ENCODE measurements around the gene DMPK.

DMPK gene

DNA sequence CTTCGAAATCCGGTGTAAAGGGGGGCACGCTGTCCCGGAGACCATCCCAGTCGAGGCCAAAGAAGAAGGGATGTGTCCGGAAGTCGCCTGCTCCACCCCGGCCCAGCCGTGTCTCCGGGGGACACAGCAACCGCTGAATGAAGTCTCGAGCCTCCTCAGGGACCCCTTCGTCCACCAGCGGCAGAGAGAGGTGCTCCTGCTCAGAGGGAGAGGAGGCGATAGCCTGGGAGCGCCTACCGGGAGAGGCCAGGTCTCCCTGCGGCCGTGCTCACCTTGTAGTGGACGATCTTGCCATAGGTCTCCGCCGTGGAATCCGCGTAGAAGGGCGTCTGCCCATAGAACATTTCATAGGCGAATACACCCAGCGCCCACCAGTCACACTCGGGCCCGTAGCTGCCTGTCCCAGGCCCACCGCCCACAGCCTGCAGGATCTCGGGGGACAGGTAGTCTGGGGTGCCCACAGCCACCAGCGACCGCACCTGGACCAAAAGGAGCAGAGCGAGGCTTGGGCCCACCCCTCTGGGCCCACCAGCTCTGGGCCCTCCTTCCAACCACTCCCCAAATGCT lies 4.8 kb downstream of the DMPK start:
- Histone ChIP-seq H3K4me2 (ENCODE audit: low read length) (no peak overlapping the region), H3K27ac (ENCODE audit: low read depth, low read length) (no peak overlapping the region), H2BK120ac (ENCODE audit: insufficient read depth, low read length, poor library complexity) (no peak overlapping the region), H3K36me3 (ENCODE audit: control insufficient read depth in 1 of 2, insufficient read depth in 2 of 2, low read length in 2 of 2) (peaks cover 26 to 27% of the 10 kb centered on the region in 2 experiments), H3K14ac (ENCODE audit: low read length) (no peak overlapping the region), H2AK5ac (ENCODE audit: low read length) (no peak overlapping the region), H3K27me3 (ENCODE audit: insufficient read depth, low read length) (no peaks in the 10 kb centered on the region), H2AFZ (ENCODE audit: insufficient read depth, low read length, poor library complexity) (no peak overlapping the region), H3K79me1 (ENCODE audit: low read length) (peaks cover 2% of the 10 kb centered on the region), H2BK12ac (ENCODE audit: low read length) (no peak overlapping the region), H3K4ac (ENCODE audit: low read depth, low read length) (no peak overlapping the region), H3K79me2 (ENCODE audit: control insufficient read depth, insufficient read depth, low read length, poor library complexity) (no peaks in the 10 kb centered on the region), H2BK5ac (ENCODE audit: low read depth, low read length, poor library complexity) (no peak overlapping the region), H4K12ac (ENCODE audit: low read depth, low read length) (no peak overlapping the region), H3K9me3 (ENCODE audit: insufficient read depth, low read depth, low read length) (no peaks in the 10 kb centered on the region), H3K4me3 (ENCODE audit: low read depth, low read length) (no peak overlapping the region), H3K4me1 (ENCODE audit: control insufficient read depth in 1 of 2, insufficient read depth in 2 of 2, low read length in 2 of 2) (peaks cover 14 to 19% of the 10 kb centered on the region in 2 experiments), H3K18ac (ENCODE audit: low read length) (no peak overlapping the region), H4K91ac (ENCODE audit: low read depth, low read length) (no peak overlapping the region), H4K8ac (ENCODE audit: low read depth, low read length) (no peak overlapping the region), H3K9ac (ENCODE audit: low read length) (no peak overlapping the region), H3K23ac (ENCODE audit: low read length) (no peak overlapping the region)
- DNase-seq, result no peak
- WGBS (ENCODE audit: extremely low coverage, insufficient coverage, insufficient read length), result no CpG with 5 or more reads among the region's 34 CpGs

DNA sequence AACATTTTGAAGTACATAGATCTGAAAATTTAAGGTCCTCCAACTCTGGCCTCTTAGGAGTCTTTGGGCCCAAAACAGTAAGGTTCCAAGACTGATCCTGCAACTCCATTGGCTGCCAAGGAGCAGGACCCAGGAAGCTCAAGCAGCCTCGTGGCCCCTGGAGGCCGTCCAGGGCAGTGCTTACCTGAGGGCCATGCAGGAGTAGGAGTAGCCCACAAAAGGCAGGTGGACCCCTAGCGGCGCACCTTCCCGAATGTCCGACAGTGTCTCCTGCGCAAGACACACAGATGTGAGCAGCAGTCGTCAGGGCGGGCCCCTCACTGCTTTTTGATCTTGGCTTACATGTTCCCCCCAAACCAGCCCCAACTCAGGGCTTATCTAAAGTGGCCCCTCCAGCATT lies 7.5 kb downstream of the DMPK start:
- Histone ChIP-seq H3K79me2 (ENCODE audit: control insufficient read depth, insufficient read depth, low read length, poor library complexity) (peaks cover 2% of the 10 kb centered on the region), H3K18ac (ENCODE audit: low read length) (no peak overlapping the region), H2AK5ac (ENCODE audit: low read length) (no peak overlapping the region), H2AFZ (ENCODE audit: insufficient read depth, low read length, poor library complexity) (no peak overlapping the region), H3K4me3 (ENCODE audit: low read depth, low read length) (no peak overlapping the region), H3K79me1 (ENCODE audit: low read length) (peaks cover 5% of the 10 kb centered on the region), H3K9ac (ENCODE audit: low read length) (no peak overlapping the region), H2BK12ac (ENCODE audit: low read length) (no peak overlapping the region), H3K14ac (ENCODE audit: low read length) (no peak overlapping the region), H3K36me3 (ENCODE audit: control insufficient read depth in 1 of 2, insufficient read depth in 2 of 2, low read length in 2 of 2) (peaks cover 36 to 37% of the 10 kb centered on the region in 2 experiments), H2BK120ac (ENCODE audit: insufficient read depth, low read length, poor library complexity) (no peak overlapping the region), H3K4me2 (ENCODE audit: low read length) (no peak overlapping the region), H3K4me1 (ENCODE audit: control insufficient read depth in 1 of 2, insufficient read depth in 2 of 2, low read length in 2 of 2) (peaks cover 1 to 11% of the 10 kb centered on the region in 2 experiments), H3K27me3 (ENCODE audit: insufficient read depth, low read length) (no peaks in the 10 kb centered on the region), H3K4ac (ENCODE audit: low read depth, low read length) (no peak overlapping the region), H4K8ac (ENCODE audit: low read depth, low read length) (no peak overlapping the region), H3K9me3 (ENCODE audit: insufficient read depth, low read depth, low read length) (no peaks in the 10 kb centered on the region), H3K23ac (ENCODE audit: low read length) (no peak overlapping the region), H4K91ac (ENCODE audit: low read depth, low read length) (no peak overlapping the region), H3K27ac (ENCODE audit: low read depth, low read length) (no peak overlapping the region), H2BK5ac (ENCODE audit: low read depth, low read length, poor library complexity) (no peak overlapping the region), H4K12ac (ENCODE audit: low read depth, low read length) (no peak overlapping the region)
- WGBS (ENCODE audit: extremely low coverage, insufficient coverage, insufficient read length), result no CpG with 5 or more reads among the region's 9 CpGs
- DNase-seq, result peak; percentile 63 to 77

DNA sequence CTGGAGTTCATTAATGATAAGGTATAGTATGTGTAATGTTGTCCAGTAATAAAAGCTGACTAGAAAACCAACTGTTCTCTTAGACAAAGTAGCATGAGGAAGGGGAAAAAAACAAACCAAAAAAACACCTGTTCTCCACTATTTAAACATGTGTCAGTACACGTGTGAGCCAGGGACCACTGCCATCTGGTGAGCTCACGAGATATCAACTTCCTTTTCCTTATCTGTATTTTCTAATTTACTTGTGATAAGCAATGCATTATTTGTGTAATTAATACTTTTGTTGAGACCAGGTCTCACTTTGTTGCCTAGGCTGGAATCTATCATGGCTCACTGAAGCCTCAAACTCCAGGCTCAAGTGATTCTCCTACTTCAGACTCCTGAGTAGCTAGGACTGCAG lies 8.9 kb downstream of the DMPK start:
- H3K36me3 ChIP-seq (ENCODE audit: control insufficient read depth in 1 of 2, insufficient read depth in 2 of 2, low read length in 2 of 2), result peaks cover 35 to 36% of the 10 kb centered on the region in 2 experiments
- H3K18ac ChIP-seq (ENCODE audit: low read length), result no peak overlapping the region
- no peak overlapping the region for H3K23ac ChIP-seq (ENCODE audit: low read length)
- H4K12ac ChIP-seq (ENCODE audit: low read depth, low read length), result no peak overlapping the region
- H2BK12ac ChIP-seq (ENCODE audit: low read length), result no peak overlapping the region
- H3K4me3 ChIP-seq (ENCODE audit: low read depth, low read length), result no peak overlapping the region
- H3K4me1 ChIP-seq (ENCODE audit: control insufficient read depth in 1 of 2, insufficient read depth in 2 of 2, low read length in 2 of 2), result peaks cover 0 to 5% of the 10 kb centered on the region in 2 experiments
- no peak overlapping the region for H4K91ac ChIP-seq (ENCODE audit: low read depth, low read length)
- H3K9ac ChIP-seq (ENCODE audit: low read length), result no peak overlapping the region
- H2BK5ac ChIP-seq (ENCODE audit: low read depth, low read length, poor library complexity), result no peak overlapping the region
- peaks cover 7% of the 10 kb centered on the region for H3K79me2 ChIP-seq (ENCODE audit: control insufficient read depth, insufficient read depth, low read length, poor library complexity)
- H3K14ac ChIP-seq (ENCODE audit: low read length), result no peak overlapping the region
- no peak overlapping the region for H4K8ac ChIP-seq (ENCODE audit: low read depth, low read length)
- H3K27ac ChIP-seq (ENCODE audit: low read depth, low read length), result no peak overlapping the region
- H2AFZ ChIP-seq (ENCODE audit: insufficient read depth, low read length, poor library complexity), result no peak overlapping the region
- H3K9me3 ChIP-seq (ENCODE audit: insufficient read depth, low read depth, low read length), result no peaks in the 10 kb centered on the region
- no peak for DNase-seq
- H2BK120ac ChIP-seq (ENCODE audit: insufficient read depth, low read length, poor library complexity), result no peak overlapping the region
- no peak overlapping the region for H3K4ac ChIP-seq (ENCODE audit: low read depth, low read length)
- no peaks in the 10 kb centered on the region for H3K27me3 ChIP-seq (ENCODE audit: insufficient read depth, low read length)
- no peak overlapping the region for H2AK5ac ChIP-seq (ENCODE audit: low read length)
- WGBS (ENCODE audit: extremely low coverage, insufficient coverage, insufficient read length), result no CpG with 5 or more reads among the region's 2 CpGs
- peaks cover 15% of the 10 kb centered on the region for H3K79me1 ChIP-seq (ENCODE audit: low read length)
- H3K4me2 ChIP-seq (ENCODE audit: low read length), result no peak overlapping the region

DNA sequence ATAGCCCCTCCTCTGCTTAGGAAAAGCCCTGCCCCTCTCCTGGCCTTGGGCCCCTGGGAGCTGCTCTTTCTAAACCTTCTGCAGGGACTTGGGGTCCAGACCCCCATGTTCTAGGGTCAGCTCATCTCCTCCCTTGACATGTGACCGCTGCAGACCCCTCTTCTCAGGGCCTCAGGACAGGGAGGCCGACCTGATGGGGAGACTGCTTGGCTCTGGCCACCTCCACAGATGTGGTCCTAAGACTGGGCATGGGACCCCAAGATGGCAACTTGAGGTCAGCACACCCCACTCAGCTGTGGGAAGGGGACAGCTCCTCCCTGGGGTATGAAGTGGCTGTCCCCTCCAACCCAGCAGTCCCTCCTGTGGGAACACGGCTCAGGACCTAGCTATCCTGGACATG lies 9.4 kb downstream of the DMPK start:
- Histone ChIP-seq H3K14ac (ENCODE audit: low read length) (no peak overlapping the region), H2BK5ac (ENCODE audit: low read depth, low read length, poor library complexity) (no peak overlapping the region), H3K23ac (ENCODE audit: low read length) (no peak overlapping the region), H2BK120ac (ENCODE audit: insufficient read depth, low read length, poor library complexity) (no peak overlapping the region), H3K27ac (ENCODE audit: low read depth, low read length) (no peak overlapping the region), H3K9me3 (ENCODE audit: insufficient read depth, low read depth, low read length) (no peaks in the 10 kb centered on the region), H3K36me3 (ENCODE audit: control insufficient read depth in 1 of 2, insufficient read depth in 2 of 2, low read length in 2 of 2) (peaks cover 30 to 32% of the 10 kb centered on the region in 2 experiments), H3K79me2 (ENCODE audit: control insufficient read depth, insufficient read depth, low read length, poor library complexity) (peaks cover 10% of the 10 kb centered on the region), H3K4me1 (ENCODE audit: control insufficient read depth in 1 of 2, insufficient read depth in 2 of 2, low read length in 2 of 2) (peaks cover 0 to 5% of the 10 kb centered on the region in 2 experiments), H3K18ac (ENCODE audit: low read length) (no peak overlapping the region), H3K9ac (ENCODE audit: low read length) (no peak overlapping the region), H3K27me3 (ENCODE audit: insufficient read depth, low read length) (no peaks in the 10 kb centered on the region), H4K91ac (ENCODE audit: low read depth, low read length) (no peak overlapping the region), H2AK5ac (ENCODE audit: low read length) (no peak overlapping the region), H3K4me2 (ENCODE audit: low read length) (no peak overlapping the region), H3K79me1 (ENCODE audit: low read length) (peaks cover 20% of the 10 kb centered on the region), H3K4ac (ENCODE audit: low read depth, low read length) (no peak overlapping the region), H4K8ac (ENCODE audit: low read depth, low read length) (no peak overlapping the region), H2BK12ac (ENCODE audit: low read length) (no peak overlapping the region), H4K12ac (ENCODE audit: low read depth, low read length) (no peak overlapping the region), H3K4me3 (ENCODE audit: low read depth, low read length) (no peak overlapping the region), H2AFZ (ENCODE audit: insufficient read depth, low read length, poor library complexity) (no peak overlapping the region)
- WGBS (ENCODE audit: extremely low coverage, insufficient coverage, insufficient read length), result no CpG with 5 or more reads among the region's 3 CpGs
- no peak for DNase-seq
